Stimulated activated CD8-positive, alpha-beta memory T cell treated with anti-CD3 and anti-CD28 coated beads, Interleukin-12 subunit alpha, Interleukin-12 subunit beta, amount 100 ng/mL, for 1 hour (primary cell): ENCODE measurements around the gene DNAJC15.

Source experiments
- DNase-seq: peaks from one replicate; pipeline ENCODE4 v3.0.0-alpha.2; 2020; ENCODE audit warnings: low read depth

DNAJC15 gene

GRCh38 chr13:43157796-43158195 is 134.4 kb downstream of the DNAJC15 start:
- DNase-seq = no peak

DNA sequence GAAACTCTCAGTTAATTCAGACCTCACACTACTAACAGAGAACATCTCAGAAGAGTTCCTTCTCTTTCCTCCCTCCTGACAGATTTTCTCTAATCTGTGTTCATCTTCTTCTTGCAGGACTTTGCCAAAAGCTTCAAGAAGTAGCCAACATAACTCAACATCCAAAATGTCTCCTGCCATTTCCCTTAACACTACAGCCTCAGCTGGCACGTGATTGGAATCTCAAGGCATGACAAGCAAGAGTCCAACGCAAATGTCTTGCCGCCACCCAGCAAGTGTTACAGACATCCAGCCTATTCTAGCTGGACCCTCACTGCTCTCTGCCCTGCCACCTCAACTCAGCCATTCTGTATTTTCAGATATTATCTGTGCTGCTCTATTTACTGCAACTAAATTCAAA is 135.1 kb downstream of the DNAJC15 start:
- DNase-seq = no peak

DNA sequence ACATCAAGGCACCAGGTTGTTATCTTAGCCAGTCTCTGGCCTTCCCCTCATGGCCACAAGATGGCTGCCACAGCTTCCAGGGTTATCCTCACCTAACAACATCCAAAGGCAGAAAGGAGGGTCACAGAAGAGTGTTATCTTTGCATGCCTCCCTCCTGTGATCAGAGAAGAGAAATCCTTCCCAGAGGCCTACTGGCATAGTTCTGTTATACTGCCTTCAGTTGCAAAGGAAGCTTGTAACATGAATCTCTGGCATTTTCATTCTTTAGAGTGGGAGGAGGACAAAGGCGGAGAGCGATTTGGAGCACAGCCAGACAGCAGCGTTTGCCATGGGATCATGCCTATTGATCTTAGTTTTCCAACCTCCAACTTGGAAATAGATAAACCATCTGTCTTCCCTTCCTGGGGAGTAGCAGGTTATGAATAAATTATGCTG is 135.7 kb downstream of the DNAJC15 start:
- DNase-seq = no peak
